K562 (cell line): ENCODE data around the gene PRKG1. TPM values are rescaled to one million over a fixed set of nuclear protein-coding genes. Genes with fewer than 3 reads are reported as not detected.

ENCODE experiments used
- ATAC-seq: fragments of 200-7000 bp; cut with Tn5 transposase; 3 replicates; pipeline ENCODE4 v1.9.1; 2020; ENCODE audit warnings: moderate library complexity
- BruUV-seq: library from RNA; stranded (reverse); fragments of 400-500 nt; replicated peaks from 2 replicates; lab custom pipeline; 2021; lab: Mats Ljungman, UMichigan
- CTCF ChIA-PET: fragments of 300-600 bp; formaldehyde crosslinking; extraction: SDS; loops from one replicate; lab custom pipeline; 2021; ENCODE audit warnings: low intra/inter-chr PET ratio; lab: Yijun Ruan, JAX
- POLR2A ChIA-PET: fragments of 300-600, 350-650 bp; sonication (Branson Sonifier 250); formaldehyde crosslinking; extraction: SDS; loops from one replicate; lab custom pipeline; 2021; ENCODE audit warnings: antibody characterized with exemption, inconsistent platforms; lab: Yijun Ruan, JAX
- DNase-seq, 4 experiments: peaks; one replicate each; pipeline versions ENCODE4 v3.0.0 to v3.0.0-alpha.2; 2011 to 2018; ENCODE audit warnings: low spot score in 3 of 4, mixed read lengths in 3 of 4; ENCODE audit errors: extremely low read depth in 1 of 4
- FAIRE-seq: peaks from 2 replicates; lab custom pipeline; 2011; peaks lifted over from hg19 to GRCh38; lab: Jason Lieb, UNC
- H2AFZ ChIP-seq: 2 replicates; pipeline ENCODE4 v1.6.0; 2011; ENCODE audit warnings: low read depth, low read length, control low read depth, inconsistent platforms
- H3K27ac ChIP-seq: fragments of 200-600 bp; 3 replicates; pipeline ENCODE4 v1.8.0; 2011; ENCODE audit warnings: low read depth, mild to moderate bottlenecking, control low read depth, inconsistent platforms, low read length, moderate library complexity, mixed read lengths; ENCODE audit errors: extremely low read depth
- H3K27me3 ChIP-seq, 2 experiments: fragments of 300-600 bp in 1 of 2; 2 replicates in 1 of 2; 3 replicates in 1 of 2; pipeline versions ENCODE4 v1.6.0 to v1.8.0; 2011; ENCODE audit warnings: inconsistent platforms in 2 of 2, low read length in 2 of 2, mild to moderate bottlenecking in 1 of 2, mixed read lengths in 1 of 2, moderate library complexity in 1 of 2; ENCODE audit not compliant: control insufficient read depth in 2 of 2, insufficient read depth in 2 of 2
- H3K36me3 ChIP-seq: fragments of 300-600 bp; 3 replicates; pipeline ENCODE4 v1.8.0; 2011; ENCODE audit warnings: mild to moderate bottlenecking, low read length, inconsistent platforms; ENCODE audit not compliant: control insufficient read depth, insufficient read depth
- H3K4me1 ChIP-seq, 2 experiments: fragments of 200-600 bp in 1 of 2; replicated peaks in 1 of 2; 2 replicates in 1 of 2; 3 replicates in 1 of 2; pipeline versions ENCODE4 v1.5.1 to v1.8.0; 2011; ENCODE audit warnings: inconsistent platforms in 2 of 2, low read length in 2 of 2, mild to moderate bottlenecking in 1 of 2, mixed read lengths in 1 of 2, moderate library complexity in 1 of 2; ENCODE audit not compliant: control insufficient read depth in 2 of 2, insufficient read depth in 2 of 2
- H3K4me2 ChIP-seq: 2 replicates; pipeline ENCODE4 v1.6.1; 2011; ENCODE audit warnings: low read length, control low read depth, inconsistent platforms, mixed read lengths; ENCODE audit not compliant: insufficient read depth
- H3K4me3 ChIP-seq: fragments of 200-600 bp; sonication (generic), shearing (Covaris generic); 2 replicates; pipeline ENCODE4 v1.5.1; 2016; ENCODE audit warnings: control low read depth, inconsistent platforms
- H3K79me2 ChIP-seq: fragments of 200-600 bp; 3 replicates; pipeline ENCODE4 v1.8.0; 2011; ENCODE audit warnings: low read length, inconsistent platforms; ENCODE audit not compliant: control insufficient read depth, insufficient read depth
- H3K9ac ChIP-seq, 2 experiments: 2 replicates each; pipeline versions ENCODE4 v1.6.0 to v1.6.1; 2011; ENCODE audit warnings: low read depth in 2 of 2, low read length in 2 of 2, control low read depth in 1 of 2, inconsistent platforms in 1 of 2, mild to moderate bottlenecking in 1 of 2, mixed read lengths in 1 of 2; ENCODE audit not compliant: insufficient read depth in 1 of 2
- H3K9me1 ChIP-seq: one replicate; pipeline ENCODE4 v1.6.0; 2011; ENCODE audit warnings: inconsistent platforms, mild to moderate bottlenecking, low read length, moderate library complexity; ENCODE audit not compliant: control insufficient read depth, insufficient read depth
- H3K9me3 ChIP-seq: replicated peaks from 2 replicates; pipeline ENCODE4 v1.5.1; 2011; ENCODE audit warnings: low read depth, low read length, inconsistent platforms; ENCODE audit not compliant: control insufficient read depth, insufficient read depth
- H4K20me1 ChIP-seq: replicated peaks from 2 replicates; pipeline ENCODE4 v1.6.1; 2011; ENCODE audit warnings: low read length, inconsistent platforms, mixed read lengths; ENCODE audit not compliant: control insufficient read depth, insufficient read depth
- C11orf30 ChIP-seq: fragments of 450-650 bp; IDR thresholded peaks from 2 replicates; pipeline ENCODE4 v1.6.1; 2016; ENCODE audit warnings: low read depth, mild to moderate bottlenecking
- FOXK2 ChIP-seq, 2 experiments: fragments of 450-650 bp; IDR thresholded peaks in 1 of 2; conservative IDR thresholded peaks in 1 of 2; 2 replicates each; pipeline ENCODE4 v1.6.1; 2016; ENCODE audit warnings: low read depth in 2 of 2, mild to moderate bottlenecking in 1 of 2
- LARP7 ChIP-seq: fragments of 450-650 bp; IDR thresholded peaks from 2 replicates; pipeline ENCODE4 v1.6.1; 2016
- OTX1 ChIP-seq: fragments of 450-650 bp; formaldehyde crosslinking; IDR thresholded peaks from 2 replicates; pipeline ENCODE4 v1.4.0; 2022; ENCODE audit warnings: mild to moderate bottlenecking
- PHF20 ChIP-seq: fragments of 450-650 bp; IDR thresholded peaks from 2 replicates; pipeline ENCODE4 v1.6.1; 2018; ENCODE audit not compliant: partially characterized antibody
- RBM14 ChIP-seq: fragments of 200-400 bp; formaldehyde crosslinking; IDR thresholded peaks from 2 replicates; pipeline ENCODE4 v1.6.1; 2018; ENCODE audit warnings: low read depth, mild to moderate bottlenecking, low read length, moderate library complexity, borderline replicate concordance; ENCODE audit not compliant: insufficient read depth
- SRSF7 ChIP-seq: fragments of 200-400 bp; formaldehyde crosslinking; optimal IDR thresholded peaks from 2 replicates; pipeline ENCODE3; 2017; ENCODE audit warnings: mild to moderate bottlenecking, low read depth, low read length
- SRSF9 ChIP-seq: fragments of 200-400 bp; formaldehyde crosslinking; IDR thresholded peaks from 2 replicates; pipeline ENCODE4 v1.6.1; 2017; ENCODE audit warnings: low read depth, low read length, borderline replicate concordance
- TCF15 ChIP-seq: fragments of 250-450 bp; sonication (Bioruptor Pico); IDR thresholded peaks from 2 replicates; pipeline ENCODE4 v1.8.0; 2022; ENCODE audit warnings: moderate library complexity, mild to moderate bottlenecking, inconsistent platforms
- ZFP1 ChIP-seq: fragments of 450-650 bp; formaldehyde crosslinking; IDR thresholded peaks from 2 replicates; pipeline ENCODE4 v1.4.0; 2020; ENCODE audit warnings: mild to moderate bottlenecking, mixed read lengths
- ZHX1 ChIP-seq: fragments of 150-350 bp; conservative IDR thresholded peaks from 2 replicates; pipeline ENCODE4 v1.6.1; 2014; ENCODE audit warnings: low read length
- ZNF316 ChIP-seq: fragments of 450-650 bp; IDR thresholded peaks from 2 replicates; pipeline ENCODE4 v1.6.1; 2016
- ZNF780A ChIP-seq: fragments of 250-450 bp; sonication (Bioruptor Pico); IDR thresholded peaks from 2 replicates; pipeline ENCODE4 v1.5.0; 2021; ENCODE audit warnings: mild to moderate bottlenecking
- WGBS: fragments of 100-300 bp; shearing (Covaris generic); methylation state at CpG from one replicate; pipeline ENCODE4 v1.1.6; 2016; ENCODE audit warnings: low coverage, mixed read lengths; ENCODE audit not compliant: insufficient coverage; ENCODE audit errors: missing lambda C conversion rate; 5-methylcytosine and 5-hydroxymethylcytosine counted together
- in situ Hi-C: fragments of 300-500 bp; cut with MboI; formaldehyde crosslinking; loops from 4 replicates; pipeline ENCODE4 v1.15.0; 2018; ENCODE audit warnings: inconsistent platforms, mixed read lengths
- intact Hi-C: fragments of 100-400 bp; cut with micrococcal nuclease; formaldehyde crosslinking; loops from 2 replicates; pipeline ENCODE4 v1.14.2; 2022
- polyA plus RNA-seq, 8 experiments: library from polyadenylated mRNA; depleted of rRNA in 4 of 8; stranded (reverse) in 5 of 8; unstranded in 3 of 8; fragments of >200 nt; fragmentation: Nextera tagmentation in 2 of 8; fragmentation: Illumina TruSeq in 1 of 8; extraction: Ambion mirVana in 2 of 8; extraction: Trizol in 1 of 8; gene quantifications; 2 replicates each; pipeline versions ENCODE4 v1.2.1 to v1.2.3, GENCODE V29; 2011 to 2014; ENCODE audit warnings: inconsistent platforms in 1 of 8, missing spikeins in 1 of 8
- total RNA-seq, 7 experiments: library from RNA; depleted of rRNA in 6 of 7; stranded (reverse); fragments of >200 nt in 6 of 7; fragmentation: Illumina TruSeq in 2 of 7; extraction: Trizol in 2 of 7; gene quantifications; 2 replicates each; pipeline versions ENCODE4 v1.2.1 to v1.2.3, GENCODE V29; 2011 to 2021; ENCODE audit warnings: low replicate concordance in 1 of 7

The PRKG1 gene
- total and polyA plus RNA-seq, 9 of the 15 experiments (the other 6 are each of a cell fraction or from before 2014, with no cell fraction given) = 0.22 TPM; not detected in 8

DNA sequence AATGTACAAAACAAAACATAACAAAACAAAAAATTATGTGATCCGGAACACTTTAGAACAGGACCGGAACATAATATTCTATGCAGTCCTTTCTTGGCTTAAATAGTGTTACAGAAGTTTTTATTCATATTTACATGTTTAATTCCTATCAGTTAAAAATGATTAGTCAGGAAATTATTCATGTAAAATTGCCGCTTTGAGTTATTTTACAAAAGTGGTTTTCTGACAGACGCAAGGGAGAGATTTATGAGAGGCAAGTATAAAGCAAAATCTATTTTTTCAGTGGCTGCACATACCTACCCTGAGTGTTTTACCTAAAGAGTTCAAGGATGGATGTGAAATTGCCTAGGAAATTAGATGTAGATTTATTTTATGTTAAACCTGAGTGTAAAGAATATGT lies 1009.1 kb downstream of the PRKG1 start:
- CTCF ChIA-PET = no interaction called here
- BruUV-seq = no TSS peak

DNA sequence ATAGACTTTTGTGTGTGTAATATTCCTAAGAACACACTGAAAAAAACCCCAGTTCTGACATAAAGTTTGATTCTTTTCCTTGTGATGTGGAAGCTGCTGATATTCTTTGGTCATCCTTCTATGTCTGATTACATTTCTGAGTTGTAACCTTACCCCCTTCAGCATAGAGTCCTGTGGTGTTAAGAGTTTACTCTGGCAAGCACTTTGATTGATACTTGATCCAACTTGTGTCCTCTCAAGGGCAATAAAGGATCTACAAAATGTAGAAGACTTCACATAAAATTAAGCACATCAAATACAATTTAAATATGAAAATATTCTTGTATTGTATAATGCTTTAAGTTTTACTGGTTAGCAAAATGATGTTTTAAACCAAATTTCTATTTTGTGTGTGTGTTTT lies 1018.1 kb downstream of the PRKG1 start:
- H3K27ac ChIP-seq = no peak overlapping the region
- no peaks in the 10 kb centered on the region for H4K20me1 ChIP-seq
- ATAC-seq (no peak), FAIRE-seq (peak; percentile 23), DNase-seq (no peak)
- ChIA-PET POLR2A (no interaction called here), CTCF (no interaction called here)
- in situ Hi-C loops (no loop called here), intact Hi-C loops (no loop called here)
- H3K36me3 ChIP-seq = no peaks in the 10 kb centered on the region
- no peak overlapping the region for H3K4me3 ChIP-seq
- H3K9ac ChIP-seq = no peak overlapping the region
- no peaks in the 10 kb centered on the region for H3K4me1 ChIP-seq
- no peak overlapping the region for H2AFZ ChIP-seq
- no TSS peak for BruUV-seq
- H3K9me3 ChIP-seq = peaks cover 3% of the 10 kb centered on the region; the same call in 1 of the 2 replicates
- H3K9me1 ChIP-seq = no peaks in the 10 kb centered on the region
- H3K79me2 ChIP-seq = no peaks in the 10 kb centered on the region
- no peaks in the 10 kb centered on the region for H3K27me3 ChIP-seq
- H3K4me2 ChIP-seq = no peak overlapping the region
- no peak for TF ChIP-seq SRSF9
- no peak for TF ChIP-seq OTX1 (CRISPR knock-in tag)
- no peak for TF ChIP-seq SRSF7
- no peak for TF ChIP-seq RBM14
- TF ChIP-seq LARP7 = no peak
- no peak for TF ChIP-seq ZHX1

More for the DNA sequence above, 1009.1 kb downstream of the PRKG1 start:
- FAIRE-seq (no peak), ATAC-seq (no peak), DNase-seq (no peak)
- intact Hi-C loops = no loop called here
- H3K9ac ChIP-seq = no peak overlapping the region
- H3K36me3 ChIP-seq = no peaks in the 10 kb centered on the region
- TF ChIP-seq TCF15 (CRISPR knock-in tag) (no peak), PHF20 (no peak), ZNF780A (CRISPR knock-in tag) (no peak), ZFP1 (CRISPR knock-in tag) (no peak), ZNF316 (0 out of 2 replicates have a peak, but pooled peaks have one; percentile 4), FOXK2 (conservative IDR thresholded peaks at IDR 0.05 in 1 of 2, IDR thresholded peaks at IDR 0.05 in 1 of 2; ENCODE audit: low read depth in 2 of 2) (no peak), C11orf30 (peak; percentile 13; the same call in 1 of the 2 replicates)
- no peak overlapping the region for H3K27ac ChIP-seq
- no peak overlapping the region for H2AFZ ChIP-seq
- H3K4me2 ChIP-seq = no peak overlapping the region
- in situ Hi-C loops = no loop called here
- no peaks in the 10 kb centered on the region for H3K4me1 ChIP-seq
- H3K9me3 ChIP-seq = peaks cover 2% of the 10 kb centered on the region; the same call in 1 of the 2 replicates
- H3K27me3 ChIP-seq = no peaks in the 10 kb centered on the region
- no peaks in the 10 kb centered on the region for H3K79me2 ChIP-seq
- H4K20me1 ChIP-seq = no peaks in the 10 kb centered on the region
- 6% methylated on average over 4 of the region's 4 CpGs for WGBS
- no peaks in the 10 kb centered on the region for H3K9me1 ChIP-seq
- H3K4me3 ChIP-seq = no peak overlapping the region
- POLR2A ChIA-PET = no interaction called here
